ENCODE measurements around the gene LBP. TPM values are rescaled to one million over a fixed set of nuclear protein-coding genes. Genes with fewer than 3 reads are reported as not detected.

Gene LBP
- total and polyA plus RNA-seq, 2 donors (not counting 1 experiment from before 2014, with no cell fraction given): 0.08 to 0.17 TPM

GRCh38 chr20:38402816-38403215, 56.5 kb downstream of the LBP start:
- H3K4me2 ChIP-seq (ENCODE audit: extremely low read depth, insufficient read depth, low read length): no peak overlapping the region
- H3K4me3 ChIP-seq (replicated peaks in 1 of 4; ENCODE audit: control extremely low read depth in 1 of 4, insufficient read depth in 1 of 4, low read depth in 3 of 4, low read length in 4 of 4): no peak overlapping the region
- no peaks in the 10 kb centered on the region for H3K79me2 ChIP-seq (ENCODE audit: control insufficient read depth, insufficient read depth, low read length)
- no peak for TF ChIP-seq EZH2 (IDR thresholded peaks at IDR 0.05; ENCODE audit: low read length, missing control alignments)
- TF ChIP-seq, protein P1, sequence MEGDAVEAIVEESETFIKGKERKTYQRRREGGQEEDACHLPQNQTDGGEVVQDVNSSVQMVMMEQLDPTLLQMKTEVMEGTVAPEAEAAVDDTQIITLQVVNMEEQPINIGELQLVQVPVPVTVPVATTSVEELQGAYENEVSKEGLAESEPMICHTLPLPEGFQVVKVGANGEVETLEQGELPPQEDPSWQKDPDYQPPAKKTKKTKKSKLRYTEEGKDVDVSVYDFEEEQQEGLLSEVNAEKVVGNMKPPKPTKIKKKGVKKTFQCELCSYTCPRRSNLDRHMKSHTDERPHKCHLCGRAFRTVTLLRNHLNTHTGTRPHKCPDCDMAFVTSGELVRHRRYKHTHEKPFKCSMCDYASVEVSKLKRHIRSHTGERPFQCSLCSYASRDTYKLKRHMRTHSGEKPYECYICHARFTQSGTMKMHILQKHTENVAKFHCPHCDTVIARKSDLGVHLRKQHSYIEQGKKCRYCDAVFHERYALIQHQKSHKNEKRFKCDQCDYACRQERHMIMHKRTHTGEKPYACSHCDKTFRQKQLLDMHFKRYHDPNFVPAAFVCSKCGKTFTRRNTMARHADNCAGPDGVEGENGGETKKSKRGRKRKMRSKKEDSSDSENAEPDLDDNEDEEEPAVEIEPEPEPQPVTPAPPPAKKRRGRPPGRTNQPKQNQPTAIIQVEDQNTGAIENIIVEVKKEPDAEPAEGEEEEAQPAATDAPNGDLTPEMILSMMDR (conservative IDR thresholded peaks at IDR 0.05 in 1 of 2, IDR thresholded peaks at IDR 0.05 in 1 of 2; ENCODE audit: low read depth in 1 of 2, low read length in 2 of 2): no peak
- no peaks in the 10 kb centered on the region for H3K27me3 ChIP-seq (ENCODE audit: control insufficient read depth, insufficient read depth, low read length)
- H3K9me3 ChIP-seq (ENCODE audit: control insufficient read depth, insufficient read depth, low read depth, low read length): no peaks in the 10 kb centered on the region
- no peaks in the 10 kb centered on the region for H3K4me1 ChIP-seq (ENCODE audit: control insufficient read depth, extremely low read depth, insufficient read depth, low read length)
- no peak for DNase-seq (ENCODE audit: low read depth in 2 of 2)
- no peaks in the 10 kb centered on the region for H3K36me3 ChIP-seq (ENCODE audit: control insufficient read depth, insufficient read depth, low read length)
- H4K20me1 ChIP-seq (ENCODE audit: control insufficient read depth, extremely low read depth, insufficient read depth, low read length): no peaks in the 10 kb centered on the region
- H2AFZ ChIP-seq (ENCODE audit: low read length): no peak overlapping the region
- H3K9ac ChIP-seq (ENCODE audit: insufficient read depth, low read length): no peak overlapping the region
- no peak overlapping the region for H3K27ac ChIP-seq (ENCODE audit: insufficient read depth, low read length)

- Histone ChIP-seq H3K4me2 (ENCODE audit: extremely low read depth, insufficient read depth, low read length) (no peak overlapping the region), H3K27me3 (ENCODE audit: control insufficient read depth, insufficient read depth, low read length) (no peaks in the 10 kb centered on the region), H2AFZ (ENCODE audit: low read length) (no peak overlapping the region), H3K4me3 (replicated peaks in 1 of 4; ENCODE audit: control extremely low read depth in 1 of 4, insufficient read depth in 1 of 4, low read depth in 3 of 4, low read length in 4 of 4) (no peak overlapping the region), H3K79me2 (ENCODE audit: control insufficient read depth, insufficient read depth, low read length) (no peaks in the 10 kb centered on the region), H3K9me3 (ENCODE audit: control insufficient read depth, insufficient read depth, low read depth, low read length) (no peaks in the 10 kb centered on the region), H4K20me1 (ENCODE audit: control insufficient read depth, extremely low read depth, insufficient read depth, low read length) (no peaks in the 10 kb centered on the region), H3K4me1 (ENCODE audit: control insufficient read depth, extremely low read depth, insufficient read depth, low read length) (no peaks in the 10 kb centered on the region), H3K27ac (ENCODE audit: insufficient read depth, low read length) (no peak overlapping the region), H3K9ac (ENCODE audit: insufficient read depth, low read length) (no peak overlapping the region), H3K36me3 (ENCODE audit: control insufficient read depth, insufficient read depth, low read length) (no peaks in the 10 kb centered on the region)
- TF ChIP-seq, protein P1 (conservative IDR thresholded peaks at IDR 0.05 in 1 of 2, IDR thresholded peaks at IDR 0.05 in 1 of 2; ENCODE audit: low read depth in 1 of 2, low read length in 2 of 2): no peak
- no peak for TF ChIP-seq EZH2 (IDR thresholded peaks at IDR 0.05; ENCODE audit: low read length, missing control alignments)
- DNase-seq (ENCODE audit: low read depth in 2 of 2): no peak
Measured at GRCh38 chr20:38404016-38404415, 57.7 kb downstream of the LBP start.

GRCh38 chr20:38405132-38405531, 58.9 kb downstream of the LBP start:
- no peaks in the 10 kb centered on the region for H3K9me3 ChIP-seq (ENCODE audit: control insufficient read depth, insufficient read depth, low read depth, low read length)
- TF ChIP-seq, protein P1 (conservative IDR thresholded peaks at IDR 0.05 in 1 of 2, IDR thresholded peaks at IDR 0.05 in 1 of 2; ENCODE audit: low read depth in 1 of 2, low read length in 2 of 2): no peak
- no peak for TF ChIP-seq EZH2 (IDR thresholded peaks at IDR 0.05; ENCODE audit: low read length, missing control alignments)
- no peak overlapping the region for H3K9ac ChIP-seq (ENCODE audit: insufficient read depth, low read length)
- no peaks in the 10 kb centered on the region for H3K79me2 ChIP-seq (ENCODE audit: control insufficient read depth, insufficient read depth, low read length)
- no peak overlapping the region for H3K27ac ChIP-seq (ENCODE audit: insufficient read depth, low read length)
- H3K4me2 ChIP-seq (ENCODE audit: extremely low read depth, insufficient read depth, low read length): no peak overlapping the region
- H3K4me1 ChIP-seq (ENCODE audit: control insufficient read depth, extremely low read depth, insufficient read depth, low read length): no peaks in the 10 kb centered on the region
- no peaks in the 10 kb centered on the region for H4K20me1 ChIP-seq (ENCODE audit: control insufficient read depth, extremely low read depth, insufficient read depth, low read length)
- DNase-seq (ENCODE audit: low read depth in 2 of 2): no peak
- H2AFZ ChIP-seq (ENCODE audit: low read length): no peak overlapping the region
- H3K4me3 ChIP-seq (replicated peaks in 1 of 4; ENCODE audit: control extremely low read depth in 1 of 4, insufficient read depth in 1 of 4, low read depth in 3 of 4, low read length in 4 of 4): no peak overlapping the region
- no peaks in the 10 kb centered on the region for H3K27me3 ChIP-seq (ENCODE audit: control insufficient read depth, insufficient read depth, low read length)
- no peaks in the 10 kb centered on the region for H3K36me3 ChIP-seq (ENCODE audit: control insufficient read depth, insufficient read depth, low read length)

Measured in fibroblast of lung (primary cell).